GM15510 (cell line): ENCODE results near the gene SMURF2.

Source experiments
- POLR2A ChIP-seq: IDR thresholded peaks from 3 replicates; pipeline ENCODE4 v1.6.1; 2011; ENCODE audit warnings: borderline replicate concordance; ENCODE audit not compliant: insufficient read length; ENCODE audit errors: extremely low read depth

Gene SMURF2

DNA sequence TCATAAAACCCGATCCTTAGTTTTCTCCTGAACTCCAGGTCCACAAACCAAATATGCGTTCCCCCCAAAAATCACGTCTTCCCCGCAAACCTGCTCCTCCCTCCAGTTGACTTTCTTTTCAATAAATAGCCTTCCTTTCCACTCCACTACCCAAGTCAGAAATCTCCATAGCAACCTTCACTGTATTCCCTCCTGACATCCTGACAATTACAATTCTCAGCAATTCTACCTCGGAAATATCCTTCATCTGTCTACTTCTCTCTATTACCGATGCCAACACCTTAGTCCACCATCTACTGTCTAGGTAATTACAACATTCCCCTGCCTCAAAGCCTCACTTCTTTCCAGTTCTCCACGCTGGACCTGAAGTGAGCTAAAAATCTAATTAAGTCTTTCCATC is 50.7 kb downstream of the SMURF2 start:
- no peak for TF ChIP-seq POLR2A

DNA sequence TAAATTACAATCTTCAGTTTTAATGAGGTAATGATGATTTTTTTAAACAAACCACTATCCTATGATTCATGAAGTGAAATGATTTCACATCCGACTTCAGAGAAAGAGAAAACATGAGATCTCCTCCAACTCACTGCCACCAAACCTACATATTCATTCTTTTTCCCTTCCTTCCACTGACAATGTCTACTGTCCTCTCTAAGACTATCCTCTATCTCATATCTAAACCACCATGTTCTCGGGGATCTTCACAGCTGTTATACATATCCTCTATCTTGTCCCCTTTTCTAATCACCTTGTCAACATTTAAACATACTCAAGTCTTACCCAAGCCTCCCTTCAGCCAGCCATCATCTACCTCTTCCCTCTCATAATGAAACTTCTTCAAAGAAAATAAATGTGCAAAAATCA is 53.5 kb downstream of the SMURF2 start:
- no peak for TF ChIP-seq POLR2A

DNA sequence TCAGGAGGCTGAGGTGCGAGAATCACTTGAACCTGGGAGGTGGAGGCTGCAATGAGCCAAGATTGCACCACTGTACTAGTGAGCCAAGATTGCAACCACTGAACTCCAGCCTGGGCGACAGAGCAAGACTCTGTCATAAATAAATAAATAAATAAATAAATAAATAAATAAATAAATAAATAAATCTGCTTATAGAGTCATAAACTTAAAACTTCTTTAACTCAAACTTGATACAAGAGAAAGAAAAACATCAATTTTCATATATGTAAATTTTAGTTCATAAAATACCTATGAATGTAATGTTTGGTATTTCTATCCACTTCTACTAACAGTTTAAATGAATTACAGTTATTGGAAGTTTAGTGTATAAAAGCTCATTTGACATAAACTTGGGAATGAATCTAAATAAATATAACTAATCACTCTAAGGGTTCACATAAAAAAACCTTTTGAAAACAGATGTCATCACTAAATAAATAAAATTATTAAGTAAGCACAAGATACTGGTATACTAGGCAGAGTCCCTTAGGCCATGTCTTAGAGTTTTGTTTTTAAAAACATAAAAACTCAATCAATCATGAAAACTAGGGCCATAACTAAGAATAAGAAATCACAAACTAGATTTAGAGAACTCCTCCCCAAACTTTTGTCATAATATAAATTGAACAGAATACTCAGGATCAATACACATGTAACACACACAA is 54.1 kb downstream of the SMURF2 start:
- no peak for TF ChIP-seq POLR2A

DNA sequence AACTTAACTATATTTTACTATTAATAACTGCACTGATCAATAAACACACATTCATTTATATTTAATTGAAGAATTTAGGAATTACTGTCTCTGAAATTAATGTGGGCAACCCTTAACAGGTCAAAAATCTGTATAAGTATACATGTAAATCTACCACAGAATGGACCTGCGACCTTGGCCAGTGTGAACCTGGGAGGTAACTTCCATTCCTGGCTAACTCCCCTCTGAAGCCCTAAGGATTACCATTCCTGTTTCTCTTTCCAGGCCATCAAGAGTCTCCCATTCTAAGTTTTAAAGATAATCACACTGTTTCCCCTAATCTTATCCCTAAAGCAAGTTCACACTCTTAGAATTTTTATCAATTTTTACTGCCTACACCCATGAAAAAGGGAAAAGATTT is 58.1 kb downstream of the SMURF2 start:
- no peak for TF ChIP-seq POLR2A

DNA sequence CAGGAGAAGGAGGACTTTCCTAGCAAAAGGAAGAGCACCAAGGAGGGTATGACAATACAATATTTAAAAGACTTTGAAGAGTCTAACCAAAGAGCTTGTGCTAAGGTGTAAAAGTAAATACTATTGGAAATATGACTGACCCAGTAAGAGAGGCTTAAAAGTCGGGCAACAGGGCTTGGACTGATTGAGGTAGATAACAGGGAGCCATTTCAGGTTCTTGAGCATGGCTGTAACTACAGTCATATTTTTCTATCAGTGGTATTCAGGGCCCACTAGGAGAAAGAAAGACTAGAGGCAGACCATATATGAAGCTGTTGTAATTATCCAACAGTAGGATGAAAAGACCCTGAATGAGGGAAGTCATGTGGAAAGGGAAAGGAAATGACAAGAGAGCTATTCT is 62.3 kb downstream of the SMURF2 start:
- no peak for TF ChIP-seq POLR2A

DNA sequence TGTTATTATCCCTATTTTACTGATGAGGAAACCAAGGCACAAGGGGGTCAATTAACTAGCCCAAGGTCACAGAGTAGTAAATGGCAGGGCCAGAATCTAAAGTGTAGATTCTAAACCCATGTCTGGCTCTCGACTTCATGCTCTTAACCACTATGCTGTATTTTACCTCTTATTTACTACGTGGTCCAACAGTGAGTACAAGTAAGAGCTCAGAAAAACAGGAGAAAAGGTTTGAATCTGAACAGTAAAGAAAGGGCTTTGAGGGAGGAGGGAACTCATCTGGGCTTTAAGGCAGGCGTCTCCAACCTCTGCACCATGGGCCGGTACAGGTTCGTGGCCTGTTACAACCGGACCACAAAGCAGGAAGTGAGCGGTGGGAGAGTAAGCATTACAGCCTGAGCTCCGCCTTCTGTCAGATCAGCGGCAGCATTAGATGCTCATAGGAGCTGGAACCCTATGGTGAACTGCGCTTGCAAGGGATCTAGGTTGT is 62.9 kb downstream of the SMURF2 start:
- TF ChIP-seq POLR2A, result no peak

DNA sequence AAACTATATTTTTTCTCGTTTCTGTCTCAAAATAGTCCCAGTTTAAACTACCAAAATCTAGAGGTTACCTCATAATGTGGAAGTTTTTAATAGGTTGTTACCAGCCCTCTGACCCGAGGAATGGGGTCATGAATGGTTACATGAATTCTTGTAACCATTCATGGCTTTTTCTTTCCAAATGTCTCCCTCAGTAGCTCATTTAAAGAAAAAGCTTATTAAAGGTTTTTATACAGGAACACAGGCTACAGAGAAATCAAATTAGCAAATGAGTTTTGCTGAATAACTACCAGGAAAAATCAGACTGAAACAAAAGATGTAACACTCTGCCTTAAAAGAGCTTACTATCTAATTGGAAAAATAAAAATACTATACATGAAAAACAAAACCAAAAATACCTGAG is 63.4 kb downstream of the SMURF2 start:
- no peak for TF ChIP-seq POLR2A

DNA sequence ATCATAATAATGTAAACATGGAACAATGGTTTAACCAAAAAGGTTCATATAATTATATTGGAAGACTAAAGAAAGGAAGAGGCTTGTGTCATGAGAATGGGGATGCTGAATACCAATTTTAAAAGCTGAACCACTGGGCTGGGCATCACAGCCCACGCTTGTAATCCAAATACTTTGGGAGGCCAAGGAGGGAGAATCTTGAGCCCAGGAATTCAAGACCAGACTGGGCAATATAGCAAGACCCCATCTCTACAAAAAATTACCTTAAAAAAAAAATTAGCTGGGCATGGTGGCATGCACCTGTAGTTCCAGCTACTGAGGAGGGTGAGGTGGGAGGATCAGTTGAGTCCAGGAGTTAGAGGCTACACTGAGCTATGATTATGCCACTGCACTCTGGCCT is 65.1 kb downstream of the SMURF2 start:
- no peak for TF ChIP-seq POLR2A

DNA sequence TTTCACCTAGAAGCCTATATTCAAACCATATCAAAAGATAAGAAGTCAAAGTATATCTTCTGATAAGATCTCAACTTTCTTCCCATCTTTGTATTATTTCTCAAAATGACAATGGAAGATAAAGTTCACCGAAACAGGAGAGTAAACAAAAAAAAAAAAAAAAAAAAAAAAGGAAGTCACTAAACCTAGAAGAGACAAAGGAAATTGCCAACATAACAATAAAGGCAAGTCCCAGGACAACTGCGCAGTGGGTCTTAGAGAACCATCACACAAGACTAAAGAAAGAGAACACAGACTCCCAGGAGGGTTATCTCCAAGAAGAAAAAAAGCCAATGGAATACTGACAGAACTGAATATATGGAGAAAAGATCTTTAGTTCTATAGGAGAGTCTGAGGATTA is 65.7 kb downstream of the SMURF2 start:
- TF ChIP-seq POLR2A, result no peak

DNA sequence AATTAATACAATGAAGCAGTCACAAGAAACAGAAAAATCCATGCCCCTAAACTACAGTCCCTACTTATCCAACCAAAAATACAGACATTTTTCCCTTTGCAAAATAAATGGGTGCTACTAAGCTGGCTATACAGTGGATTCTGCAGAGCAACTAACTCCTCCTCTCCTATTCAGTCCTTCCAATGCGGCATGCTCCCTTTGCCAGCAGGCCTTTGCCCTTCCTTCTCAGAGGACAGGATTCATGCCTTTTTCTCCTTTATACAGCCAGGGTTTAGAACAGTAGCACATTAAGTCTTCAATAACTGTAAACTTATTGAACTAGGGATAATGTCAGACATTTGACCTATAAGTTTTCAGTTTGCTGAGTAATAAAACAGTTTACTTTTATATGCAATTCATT is 70.2 kb downstream of the SMURF2 start:
- TF ChIP-seq POLR2A, result no peak

DNA sequence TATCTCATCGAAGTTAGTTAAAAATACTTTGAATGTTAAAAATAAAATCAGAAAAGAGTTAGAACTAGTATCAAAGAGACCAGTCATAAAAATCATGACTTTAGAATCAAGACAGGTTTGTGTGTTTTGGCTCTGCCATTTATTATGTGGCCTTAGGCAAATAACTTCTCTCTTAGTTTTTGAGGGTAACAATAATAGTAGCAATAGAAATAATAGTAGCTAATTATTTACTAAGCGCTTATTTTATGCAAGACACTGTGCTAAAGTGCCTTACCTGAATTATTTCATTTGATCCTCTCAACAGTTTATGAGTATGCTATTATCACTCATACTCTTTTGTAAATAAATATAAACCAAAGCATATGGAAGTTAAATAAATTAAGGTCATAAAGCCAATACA is 77.0 kb downstream of the SMURF2 start:
- no peak for TF ChIP-seq POLR2A

DNA sequence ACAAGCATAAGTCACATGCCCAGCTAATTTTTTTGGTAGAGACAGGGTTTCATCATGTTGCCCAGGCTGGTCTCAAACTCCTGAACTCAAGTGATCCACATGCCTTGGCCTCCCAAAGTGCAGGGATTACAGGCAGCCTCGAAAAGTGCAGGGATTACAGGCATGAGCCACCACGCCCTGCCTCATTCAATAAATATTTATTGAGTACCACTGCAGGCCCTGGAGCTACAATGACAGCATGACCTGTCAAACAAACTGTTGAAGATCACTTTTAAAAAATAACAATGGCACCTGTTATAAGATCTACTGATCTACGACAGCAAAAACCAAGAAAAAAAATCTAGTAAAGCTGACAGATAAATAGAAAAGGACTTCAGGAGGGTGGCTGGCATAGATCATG is 79.1 kb downstream of the SMURF2 start:
- TF ChIP-seq POLR2A, result no peak

DNA sequence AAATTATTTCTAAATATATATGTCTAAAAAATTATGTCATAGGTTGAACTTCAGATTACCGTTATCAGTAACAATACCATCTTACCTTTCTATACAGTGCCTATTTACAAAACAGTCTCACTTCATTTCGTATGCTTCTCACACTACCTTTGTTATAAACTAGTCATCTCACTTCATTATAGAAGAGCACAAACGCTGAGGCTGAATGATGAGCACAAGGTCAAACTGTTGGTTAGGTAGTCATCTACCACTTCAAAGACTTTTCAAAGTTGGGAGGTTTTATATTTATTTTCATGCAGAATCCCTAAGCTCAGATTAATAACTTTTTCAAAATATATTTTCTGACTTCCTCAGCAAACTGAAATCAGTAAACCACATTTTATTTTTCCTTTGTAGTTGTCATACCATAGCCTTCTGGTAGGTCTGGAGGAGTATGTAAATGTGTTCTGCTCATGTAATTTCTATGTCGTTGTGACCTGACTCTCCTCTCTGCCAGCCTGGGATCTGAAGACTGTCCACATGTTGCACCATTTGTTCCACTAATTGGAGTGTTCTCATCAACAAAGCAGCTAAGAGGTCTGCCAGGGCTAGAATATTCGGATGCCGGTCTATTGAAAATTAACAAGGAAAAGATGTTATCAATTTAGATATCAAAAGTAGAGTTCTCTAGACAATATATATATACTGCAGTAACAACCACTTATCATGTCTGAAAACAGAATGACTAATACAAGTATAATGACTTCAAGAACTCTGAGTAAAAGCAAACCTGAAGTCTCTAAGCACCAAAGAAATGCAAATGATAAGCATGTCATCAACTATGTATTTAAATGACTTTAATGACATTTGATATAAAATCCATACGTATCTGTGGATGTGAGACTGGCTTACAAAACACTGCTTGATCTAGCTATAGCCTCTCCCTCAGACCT is 81.5 kb downstream of the SMURF2 start:
- TF ChIP-seq POLR2A, result no peak

DNA sequence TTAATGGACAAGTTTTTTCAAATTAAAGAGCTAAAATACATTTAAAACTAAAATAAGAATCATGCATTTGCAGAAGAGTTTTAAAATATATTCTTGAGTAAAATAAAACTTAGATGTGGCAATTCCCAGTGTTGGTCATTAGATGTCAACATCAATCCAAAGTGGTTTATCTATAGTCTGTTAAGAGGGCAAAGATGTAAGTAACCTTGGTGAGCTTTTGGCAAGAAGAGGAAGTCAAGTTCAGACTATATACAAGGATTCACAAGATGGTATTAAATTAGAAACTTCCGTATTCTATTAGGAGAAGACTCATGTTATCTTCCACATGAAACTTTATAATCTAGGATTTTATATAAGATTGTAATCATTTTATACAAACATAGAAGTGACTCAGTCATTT is 82.2 kb downstream of the SMURF2 start:
- no peak for TF ChIP-seq POLR2A

DNA sequence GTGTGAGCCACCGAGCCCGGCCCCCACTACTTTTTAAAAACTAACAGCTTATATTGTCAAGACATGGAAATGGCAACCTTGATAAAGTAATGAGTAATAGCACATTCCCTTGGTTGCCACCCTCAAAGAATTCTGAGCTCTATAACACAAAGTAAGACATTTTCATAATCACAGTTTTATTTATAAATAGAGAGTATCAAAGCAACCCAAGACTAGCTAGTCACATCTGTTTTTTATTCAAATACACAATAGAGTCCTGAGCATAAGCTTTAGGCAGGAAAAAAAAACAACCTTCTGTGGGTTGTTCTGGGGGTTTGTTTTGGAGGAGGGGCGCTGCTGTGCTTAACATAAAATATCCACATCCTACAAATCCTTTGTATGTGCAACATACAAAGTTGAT is 86.7 kb downstream of the SMURF2 start:
- TF ChIP-seq POLR2A, result no peak

DNA sequence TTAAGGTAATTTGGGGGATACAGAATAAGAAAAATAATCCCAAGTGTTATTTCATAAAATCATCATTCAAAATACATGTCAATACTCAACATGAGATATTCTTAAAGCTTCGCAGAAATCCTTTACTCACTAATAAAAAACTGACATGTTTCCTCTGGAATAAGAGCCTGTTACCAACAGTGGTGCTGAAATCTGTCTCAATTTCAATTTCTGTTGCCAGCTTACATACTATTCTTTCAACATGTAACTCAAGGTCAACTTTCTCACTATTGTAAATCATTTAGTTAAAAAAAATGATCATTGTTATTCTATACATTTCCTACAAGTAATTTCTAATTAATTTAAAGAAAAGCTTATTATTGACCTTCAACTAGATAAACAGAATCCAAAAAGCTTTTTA is 87.5 kb downstream of the SMURF2 start:
- TF ChIP-seq POLR2A, result no peak
